NCI-H1436 (cell line): ENCODE results near the gene RIPK4.

Experiments
- DNase-seq: peaks from one replicate; lab custom pipeline; 2025; lab: John Stamatoyannopoulos, UW

The RIPK4 gene

GRCh38 chr21:41753006-41753898 lies 13.6 kb downstream of the RIPK4 start:
- DNase-seq, result no peak

GRCh38 chr21:41752231-41752681 lies 14.6 kb downstream of the RIPK4 start:
- DNase-seq, result no peak

GRCh38 chr21:41751611-41752011 lies 15.2 kb downstream of the RIPK4 start:
- no peak for DNase-seq

- no peak for DNase-seq
Measured at GRCh38 chr21:41750532-41751151, 16.2 kb downstream of the RIPK4 start.

GRCh38 chr21:41750051-41750450 lies 16.8 kb downstream of the RIPK4 start:
- DNase-seq, result no peak

GRCh38 chr21:41749286-41749685 lies 17.6 kb downstream of the RIPK4 start:
- DNase-seq, result no peak

- DNase-seq, result no peak
Measured at GRCh38 chr21:41747943-41748738, 18.7 kb downstream of the RIPK4 start.

- DNase-seq, result no peak
Measured at GRCh38 chr21:41746744-41747006, 20.2 kb downstream of the RIPK4 start.

GRCh38 chr21:41745971-41746743 lies 20.7 kb downstream of the RIPK4 start:
- no peak for DNase-seq

GRCh38 chr21:41745026-41745820 lies 21.6 kb downstream of the RIPK4 start:
- no peak for DNase-seq

- DNase-seq, result no peak
Measured at GRCh38 chr21:41744028-41744930, 22.6 kb downstream of the RIPK4 start.

- DNase-seq, result no peak
Measured at GRCh38 chr21:41743321-41744027, 23.4 kb downstream of the RIPK4 start.

GRCh38 chr21:41742073-41742875 lies 24.6 kb downstream of the RIPK4 start:
- no peak for DNase-seq

- DNase-seq, result no peak
Measured at GRCh38 chr21:41741253-41742072, 25.4 kb downstream of the RIPK4 start.

GRCh38 chr21:41740604-41741252 lies 26.1 kb downstream of the RIPK4 start:
- DNase-seq, result no peak

- DNase-seq, result no peak
Measured at GRCh38 chr21:41739936-41740335, 26.9 kb downstream of the RIPK4 start.

- no peak for DNase-seq
Measured at GRCh38 chr21:41739011-41739410, 27.8 kb downstream of the RIPK4 start.
